Upper lobe of left lung (tissue), 4 donors: ENCODE data around the gene SORCS1.

Source experiments
- EP300 ChIP-seq, 4 donors: sonication (generic); formaldehyde crosslinking; IDR thresholded peaks; one replicate each; pipeline ENCODE4 v1.5.1; 2017; ENCODE audit warnings: antibody characterized with exemption in 4 of 4, control low read depth in 2 of 4
- POLR2A ChIP-seq, 4 donors: fragments of 450-650 bp; IDR thresholded peaks; one replicate each; pipeline ENCODE4 v1.5.1; 2016 to 2017; ENCODE audit warnings: antibody characterized with exemption in 4 of 4, mild to moderate bottlenecking in 2 of 4
- POLR2AphosphoS5 ChIP-seq, 2 donors: sonication (generic); formaldehyde crosslinking; IDR thresholded peaks; one replicate each; pipeline ENCODE4 v1.5.1; 2017; ENCODE audit warnings: antibody characterized with exemption in 2 of 2
- TF ChIP-seq, protein P1 (sequence below), 6 experiments: fragments of 450-650 bp in 4 of 6; fragments of 200-600 bp in 2 of 6; sonication (generic) in 2 of 6; IDR thresholded peaks; one replicate each; pipeline ENCODE4 v1.5.1; 2016 to 2019; ENCODE audit warnings: antibody characterized with exemption in 6 of 6

DNA sequence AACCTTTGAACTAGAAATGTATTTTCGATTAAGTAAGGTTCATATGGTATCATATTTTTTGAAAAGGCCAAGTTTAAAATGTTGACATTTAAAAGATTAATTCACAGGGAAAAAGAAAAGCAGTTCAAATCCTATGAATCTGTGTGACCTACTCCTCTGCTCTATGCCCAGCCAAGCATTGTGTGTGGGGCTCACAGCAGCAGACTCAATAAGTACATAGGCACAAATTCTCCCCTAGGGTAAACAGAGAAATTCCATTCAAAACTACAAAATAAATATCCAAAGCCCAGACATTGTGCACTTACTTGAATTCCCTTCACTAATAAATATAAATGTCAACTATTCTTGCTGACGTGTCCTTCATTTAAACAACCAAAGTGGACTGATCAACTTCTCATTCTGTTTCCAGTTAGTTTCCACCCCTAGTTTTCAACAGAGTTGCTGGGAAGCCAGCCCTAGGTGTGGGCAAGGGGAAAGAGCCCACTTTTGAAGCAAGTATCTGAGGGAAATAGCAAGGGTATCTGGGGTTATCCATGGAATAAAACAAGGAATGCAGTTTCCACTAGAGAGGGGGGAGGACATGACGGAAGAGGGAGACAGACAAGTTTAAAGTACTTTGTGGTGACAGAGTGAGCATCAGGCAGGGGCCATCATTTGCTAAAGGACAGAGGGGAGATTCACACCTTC, 533.3 kb downstream of the SORCS1 start:
- TF ChIP-seq POLR2A (IDR thresholded peaks at IDR 0.05) (no peak), EP300 (IDR thresholded peaks at IDR 0.05) (no peak), POLR2AphosphoS5 (IDR thresholded peaks at IDR 0.05) (no peak)
- TF ChIP-seq, protein P1, sequence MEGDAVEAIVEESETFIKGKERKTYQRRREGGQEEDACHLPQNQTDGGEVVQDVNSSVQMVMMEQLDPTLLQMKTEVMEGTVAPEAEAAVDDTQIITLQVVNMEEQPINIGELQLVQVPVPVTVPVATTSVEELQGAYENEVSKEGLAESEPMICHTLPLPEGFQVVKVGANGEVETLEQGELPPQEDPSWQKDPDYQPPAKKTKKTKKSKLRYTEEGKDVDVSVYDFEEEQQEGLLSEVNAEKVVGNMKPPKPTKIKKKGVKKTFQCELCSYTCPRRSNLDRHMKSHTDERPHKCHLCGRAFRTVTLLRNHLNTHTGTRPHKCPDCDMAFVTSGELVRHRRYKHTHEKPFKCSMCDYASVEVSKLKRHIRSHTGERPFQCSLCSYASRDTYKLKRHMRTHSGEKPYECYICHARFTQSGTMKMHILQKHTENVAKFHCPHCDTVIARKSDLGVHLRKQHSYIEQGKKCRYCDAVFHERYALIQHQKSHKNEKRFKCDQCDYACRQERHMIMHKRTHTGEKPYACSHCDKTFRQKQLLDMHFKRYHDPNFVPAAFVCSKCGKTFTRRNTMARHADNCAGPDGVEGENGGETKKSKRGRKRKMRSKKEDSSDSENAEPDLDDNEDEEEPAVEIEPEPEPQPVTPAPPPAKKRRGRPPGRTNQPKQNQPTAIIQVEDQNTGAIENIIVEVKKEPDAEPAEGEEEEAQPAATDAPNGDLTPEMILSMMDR (IDR thresholded peaks at IDR 0.05), result no peak
